GM21737 (cell line): ENCODE results near the gene NOTUM.
A peak's percentile ranks its signal among the peaks of the same experiment; 100 is the strongest.

Source experiments
- ATAC-seq: cut with Tn5 transposase; IDR thresholded peaks from one replicate; pipeline ENCODE4 v1.9.1; 2021; ENCODE audit warnings: mild to moderate bottlenecking, moderate library complexity; ENCODE audit not compliant: unreplicated experiment

The NOTUM gene

DNA sequence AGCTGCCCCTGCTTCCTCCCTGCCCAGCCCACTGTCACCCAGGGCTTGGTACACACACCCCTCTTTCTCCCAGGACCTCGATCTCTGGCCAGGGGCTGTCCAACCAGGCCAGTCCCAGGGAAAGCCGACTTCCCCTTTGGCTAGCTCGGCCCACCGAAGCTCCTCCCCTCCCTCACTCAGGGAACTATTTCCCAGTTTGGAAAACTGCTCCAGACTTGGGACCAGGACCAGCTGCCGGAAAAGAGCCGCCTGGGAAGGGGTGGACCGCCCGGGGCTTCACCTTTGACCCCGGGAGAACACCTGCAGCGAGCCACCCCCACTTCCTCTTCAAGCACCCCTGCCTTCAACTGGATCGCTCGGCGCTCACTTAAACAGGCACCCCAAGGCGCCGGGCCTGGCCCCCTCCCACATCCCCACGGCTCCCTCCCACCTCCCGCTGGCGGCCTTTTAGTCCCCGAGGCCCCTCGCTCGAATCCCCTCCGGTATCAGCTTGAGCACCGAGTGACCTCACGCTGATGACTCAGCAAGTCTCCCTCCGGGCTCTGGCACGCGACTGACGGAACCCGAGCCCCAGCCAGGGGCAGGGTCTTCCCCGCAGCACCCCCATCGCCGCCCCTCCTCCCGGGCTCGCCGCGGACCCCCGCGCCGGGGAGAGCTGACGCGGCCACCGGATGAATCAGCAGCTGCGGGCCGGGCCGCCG is 34.4 kb downstream of the NOTUM start:
- ATAC-seq = no peak

DNA sequence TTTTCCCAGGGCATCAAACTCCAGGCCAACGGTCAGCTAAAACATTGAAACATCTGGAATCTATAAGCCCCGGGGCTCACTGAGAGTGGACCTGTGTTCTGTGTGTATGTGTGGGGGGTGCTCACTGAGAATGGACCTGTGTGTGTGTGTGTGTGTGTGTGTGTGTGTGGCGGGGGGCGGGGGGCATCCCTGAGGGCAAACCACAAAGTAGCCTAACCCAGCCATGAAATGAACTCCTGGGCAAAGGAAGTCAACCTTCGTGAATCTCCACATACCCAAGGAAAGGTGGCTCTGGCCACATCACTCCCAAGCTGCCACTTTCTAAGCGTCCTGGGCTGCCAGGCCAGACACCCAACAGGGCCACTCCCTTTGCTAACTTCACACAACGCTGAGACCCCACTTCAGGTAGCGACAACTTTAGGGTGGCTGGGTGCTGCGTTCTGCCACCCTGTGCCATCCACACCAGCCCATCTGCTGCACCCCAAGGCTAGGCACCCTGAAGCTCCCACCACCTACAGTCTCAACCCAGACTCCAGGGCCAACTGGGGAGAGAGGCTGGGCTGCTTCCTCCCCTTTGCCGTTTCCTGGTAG is 35.0 kb downstream of the NOTUM start:
- no peak for ATAC-seq

DNA sequence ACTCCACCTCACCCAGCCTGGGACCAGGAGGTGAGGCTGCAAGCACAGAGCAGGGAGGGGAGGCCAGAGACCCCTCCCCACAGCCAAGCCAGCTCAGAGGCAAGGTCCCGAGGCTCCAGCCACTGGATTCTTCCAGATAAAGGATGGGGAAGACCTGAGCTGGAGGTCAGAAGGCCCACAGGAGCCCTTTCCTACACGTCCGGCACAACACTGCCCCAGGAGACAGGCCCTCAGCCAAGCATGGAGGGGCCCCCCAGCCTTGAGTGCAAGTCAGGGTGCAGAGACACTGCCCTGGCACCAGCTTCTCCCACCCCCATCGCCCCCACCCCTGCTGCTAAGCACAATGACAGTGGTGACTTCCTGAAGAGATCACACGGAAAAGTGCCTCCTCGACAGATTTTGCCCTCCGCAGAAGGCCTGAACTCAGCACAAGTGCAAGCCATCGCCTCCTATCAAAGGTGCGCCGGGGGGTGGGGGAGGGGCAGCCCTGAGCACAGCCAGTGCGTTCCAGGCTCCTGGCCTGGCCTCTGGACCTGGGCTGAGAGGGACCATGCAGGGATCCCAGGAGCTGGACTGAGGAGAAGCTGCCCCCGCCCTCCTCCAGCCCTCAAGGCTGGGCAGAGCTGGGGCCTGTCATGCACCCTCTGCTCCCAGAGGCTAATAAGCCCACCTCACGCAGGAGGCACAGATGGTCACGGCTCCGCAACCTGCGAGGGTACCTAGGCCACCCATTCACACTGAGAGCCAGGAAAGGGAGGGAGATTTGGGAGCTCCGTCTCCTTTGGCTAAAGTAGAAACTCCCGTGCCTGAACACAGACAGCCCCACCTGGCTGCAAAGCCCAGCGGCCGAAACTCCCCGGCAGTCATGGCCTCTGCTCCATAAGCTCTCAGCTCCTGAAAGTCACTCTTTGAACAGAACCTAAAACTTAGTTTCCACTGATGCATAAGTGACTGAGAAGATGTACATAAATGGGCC is 36.1 kb downstream of the NOTUM start:
- ATAC-seq = no peak

DNA sequence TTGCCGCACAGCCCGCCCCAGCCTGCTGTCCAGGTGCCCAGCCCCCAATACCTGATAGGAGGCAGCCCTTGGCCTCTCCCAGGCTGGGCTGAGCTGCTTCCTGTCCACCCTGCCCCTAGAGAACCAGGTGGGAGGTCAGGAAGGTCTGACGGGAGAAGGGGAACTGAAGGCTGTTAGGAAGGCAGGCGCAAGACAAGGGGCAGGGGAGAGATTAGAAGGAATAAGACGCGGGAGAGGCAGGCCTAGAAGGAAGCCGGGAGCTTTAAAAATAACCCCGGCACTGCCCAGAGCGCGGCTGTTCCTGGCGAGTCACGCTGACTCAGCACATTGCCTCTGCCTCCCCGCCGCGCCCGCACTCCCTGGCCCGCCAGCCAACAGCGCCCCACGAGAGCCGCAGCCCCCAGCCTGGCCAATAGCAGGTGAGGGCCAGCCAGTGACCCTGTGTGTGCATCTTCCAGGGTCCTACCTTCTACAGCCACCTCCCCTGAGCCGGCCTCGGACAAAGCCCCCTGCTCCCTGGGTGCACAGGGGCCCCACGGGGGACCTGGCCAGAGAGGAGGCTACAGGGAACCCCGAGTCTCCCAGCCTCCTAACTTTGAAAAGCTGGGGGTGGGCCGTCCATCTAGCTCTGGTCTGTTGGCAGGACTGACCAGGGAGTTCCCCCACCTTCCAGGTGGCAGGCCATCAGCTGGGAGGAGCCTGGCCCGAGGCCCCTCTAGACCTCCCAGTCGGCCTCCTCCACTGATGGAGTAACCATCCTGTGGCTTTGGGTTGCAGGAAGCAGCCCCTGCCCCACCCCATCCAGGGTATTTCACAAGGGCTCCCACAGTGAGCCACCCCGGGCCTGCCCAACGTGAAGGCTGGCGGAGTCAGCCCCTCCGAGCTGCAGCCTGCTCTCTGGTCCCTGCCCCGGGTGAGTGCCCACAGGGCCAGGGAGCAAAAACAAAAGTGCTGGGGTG is 37.4 kb downstream of the NOTUM start:
- ATAC-seq = no peak

DNA sequence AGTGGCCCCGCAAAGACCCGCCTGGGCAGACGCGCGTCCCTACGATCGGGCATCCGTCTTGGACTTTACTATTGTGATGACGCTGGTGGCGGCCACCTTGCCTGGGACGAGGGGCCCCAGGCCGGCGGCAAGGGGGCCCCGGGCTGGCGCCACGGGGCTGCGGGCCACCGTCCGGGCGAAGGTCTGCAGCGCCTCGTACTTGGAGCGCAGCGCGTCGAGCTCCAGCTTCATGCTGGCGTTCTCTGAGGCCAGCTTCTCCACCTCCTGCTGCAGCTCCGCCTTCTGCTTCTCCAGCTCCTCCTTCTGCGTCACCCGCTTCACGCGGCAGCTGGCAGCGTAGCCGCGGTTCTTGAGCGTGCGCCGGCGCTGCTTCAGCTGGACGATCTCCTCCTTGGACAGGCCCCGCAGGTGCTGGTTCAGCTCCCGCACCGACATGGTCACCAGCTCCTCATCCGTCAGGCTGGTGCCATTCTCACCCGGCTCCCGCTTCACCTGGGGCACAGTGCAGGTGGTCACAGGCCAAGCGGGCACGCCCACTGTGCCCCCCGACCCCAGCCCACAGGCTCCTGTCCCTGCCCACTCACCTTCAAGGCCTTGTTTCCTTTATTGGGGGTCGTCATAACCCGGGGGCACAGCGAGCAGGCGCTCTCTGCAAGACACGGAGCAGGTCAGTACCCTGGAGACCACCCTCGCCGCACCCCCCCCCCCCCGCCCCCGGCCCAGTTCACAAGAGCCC is 38.3 kb downstream of the NOTUM start:
- ATAC-seq = no peak

DNA sequence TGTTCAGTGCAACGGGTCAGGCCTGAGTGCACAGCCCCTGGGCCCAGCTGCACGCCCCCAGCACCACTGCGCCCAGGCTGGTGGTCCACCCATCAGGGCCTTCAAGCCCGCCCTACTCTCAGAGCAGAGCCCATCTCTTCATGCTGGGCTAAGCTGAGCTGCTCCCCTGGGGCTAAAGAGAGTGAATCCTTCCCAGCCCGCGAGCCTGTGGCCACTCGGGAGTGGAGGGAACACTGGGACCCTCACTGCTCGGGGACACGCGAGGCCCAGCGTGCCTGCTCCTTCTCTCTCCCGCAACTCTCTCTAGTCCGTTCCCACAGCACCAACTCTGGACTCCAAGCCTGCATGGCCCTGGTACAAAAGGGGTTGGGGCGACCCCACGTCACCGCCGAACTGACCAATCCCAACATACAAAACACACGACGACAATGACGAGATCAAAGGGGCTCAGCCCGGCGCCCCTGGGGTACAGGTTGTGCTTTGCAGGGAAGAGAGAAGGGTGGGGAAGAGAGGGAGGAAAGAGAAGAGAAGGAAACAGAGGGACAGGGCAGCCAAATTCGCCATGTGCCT is 38.9 kb downstream of the NOTUM start:
- no peak for ATAC-seq

DNA sequence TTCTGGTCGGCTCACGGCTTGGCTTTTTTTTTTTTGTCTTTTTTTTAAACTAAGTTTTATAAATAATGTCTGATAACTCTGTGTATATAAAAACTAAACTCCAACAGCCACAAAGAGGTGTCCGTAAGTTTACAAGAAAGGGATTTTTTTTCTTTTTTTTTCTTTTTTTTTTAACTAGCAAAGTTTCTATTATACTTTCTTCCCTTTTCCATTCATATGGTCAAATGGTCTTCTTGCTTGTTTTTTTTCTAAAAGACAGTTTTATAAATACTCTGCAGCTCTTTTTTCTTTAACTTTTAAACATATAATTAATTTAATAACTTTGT is 39.5 kb downstream of the NOTUM start:
- ATAC-seq = no peak

DNA sequence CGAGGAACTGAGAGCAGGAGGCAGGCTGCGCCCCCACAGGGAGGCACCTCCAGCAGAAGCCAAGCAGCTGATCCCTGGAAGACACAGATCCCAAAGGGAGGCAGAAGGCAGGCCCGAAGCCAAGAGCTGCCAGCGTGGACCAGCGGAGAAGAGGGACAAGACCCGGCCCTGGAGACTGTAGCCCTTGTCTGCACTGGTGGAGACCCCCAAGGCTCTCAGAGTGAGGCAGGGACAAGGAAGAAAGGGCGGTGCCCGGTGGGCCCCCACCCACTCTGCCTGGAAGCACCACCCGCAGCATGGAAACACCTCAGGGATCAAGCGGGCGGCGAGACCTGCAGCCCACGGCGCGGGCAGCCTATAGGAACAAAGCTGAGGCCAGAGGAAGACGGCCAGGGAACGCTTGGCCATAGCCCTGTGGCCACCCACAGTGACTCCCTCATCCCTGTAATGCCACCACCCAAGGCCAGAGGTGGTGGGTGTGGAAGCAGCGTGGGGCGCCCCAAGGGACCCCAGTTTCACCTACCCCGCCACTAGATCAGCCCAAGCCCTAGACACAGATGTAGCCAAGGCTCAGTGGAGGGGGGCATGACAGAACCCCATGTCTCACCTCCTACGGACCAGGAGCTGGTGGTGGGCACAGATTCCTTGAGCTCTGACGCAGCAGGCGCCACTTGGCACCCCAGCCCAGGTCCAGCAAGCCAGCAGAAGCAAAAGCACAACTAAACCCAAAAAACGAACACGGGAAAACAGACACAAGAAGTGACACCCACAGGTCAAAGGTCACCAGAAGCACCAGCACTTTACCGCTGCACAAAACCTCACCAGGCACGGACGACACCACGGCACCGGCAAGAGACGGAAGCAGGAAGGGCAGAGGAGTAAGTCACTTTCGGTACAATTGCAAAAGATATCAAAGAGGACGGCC is 40.1 kb downstream of the NOTUM start:
- no peak for ATAC-seq

DNA sequence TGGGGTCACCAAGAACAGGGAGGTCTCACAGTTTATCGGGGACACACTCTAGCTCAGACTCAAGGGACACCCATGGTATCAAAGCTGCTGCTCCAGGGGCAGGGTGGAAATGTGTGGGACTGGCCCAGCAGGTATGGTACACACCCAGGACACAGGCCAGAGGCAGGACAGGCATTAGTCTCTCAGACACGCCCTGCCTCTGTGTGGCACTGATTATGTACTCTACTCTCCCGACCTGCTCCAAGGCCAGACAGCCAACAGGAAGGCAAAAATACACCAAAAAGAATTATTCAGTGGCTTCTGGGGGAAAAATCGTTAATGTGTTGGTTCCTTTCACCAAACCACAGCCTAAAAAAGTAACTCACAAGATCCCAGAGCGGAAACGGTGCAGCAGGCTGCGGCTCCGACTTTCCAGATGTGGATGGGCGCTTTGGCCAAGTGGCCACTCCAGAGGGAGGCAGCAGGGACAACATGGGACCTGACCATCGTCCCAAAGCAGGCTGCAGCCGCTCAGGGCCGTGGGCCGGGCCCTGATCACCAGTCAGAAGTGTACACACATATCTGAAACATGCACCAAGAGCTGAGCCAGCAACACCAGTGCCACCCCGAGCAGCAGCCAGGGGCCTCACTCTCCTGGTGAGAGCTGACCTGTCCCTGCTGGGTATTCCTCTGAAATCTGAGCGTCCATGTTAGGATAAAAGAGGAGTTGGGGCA is 42.0 kb downstream of the NOTUM start:
- ATAC-seq = no peak

DNA sequence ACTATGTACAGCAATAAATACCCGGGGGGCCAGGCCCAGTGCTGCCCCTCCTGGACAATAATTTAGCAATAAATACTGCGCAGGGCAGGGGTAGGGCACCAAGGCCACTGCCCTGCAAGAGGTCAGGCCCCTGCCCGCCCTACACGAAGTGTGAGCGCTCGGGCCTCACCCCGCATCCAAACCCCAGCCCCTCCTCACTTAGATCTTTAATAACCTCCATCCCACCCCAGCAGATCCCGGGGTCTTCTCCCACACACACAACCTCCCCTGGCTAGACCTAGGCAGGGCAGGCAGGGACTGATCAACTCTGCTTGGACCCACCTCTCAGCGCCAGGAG is 42.7 kb downstream of the NOTUM start:
- peak; percentile 9 for ATAC-seq

DNA sequence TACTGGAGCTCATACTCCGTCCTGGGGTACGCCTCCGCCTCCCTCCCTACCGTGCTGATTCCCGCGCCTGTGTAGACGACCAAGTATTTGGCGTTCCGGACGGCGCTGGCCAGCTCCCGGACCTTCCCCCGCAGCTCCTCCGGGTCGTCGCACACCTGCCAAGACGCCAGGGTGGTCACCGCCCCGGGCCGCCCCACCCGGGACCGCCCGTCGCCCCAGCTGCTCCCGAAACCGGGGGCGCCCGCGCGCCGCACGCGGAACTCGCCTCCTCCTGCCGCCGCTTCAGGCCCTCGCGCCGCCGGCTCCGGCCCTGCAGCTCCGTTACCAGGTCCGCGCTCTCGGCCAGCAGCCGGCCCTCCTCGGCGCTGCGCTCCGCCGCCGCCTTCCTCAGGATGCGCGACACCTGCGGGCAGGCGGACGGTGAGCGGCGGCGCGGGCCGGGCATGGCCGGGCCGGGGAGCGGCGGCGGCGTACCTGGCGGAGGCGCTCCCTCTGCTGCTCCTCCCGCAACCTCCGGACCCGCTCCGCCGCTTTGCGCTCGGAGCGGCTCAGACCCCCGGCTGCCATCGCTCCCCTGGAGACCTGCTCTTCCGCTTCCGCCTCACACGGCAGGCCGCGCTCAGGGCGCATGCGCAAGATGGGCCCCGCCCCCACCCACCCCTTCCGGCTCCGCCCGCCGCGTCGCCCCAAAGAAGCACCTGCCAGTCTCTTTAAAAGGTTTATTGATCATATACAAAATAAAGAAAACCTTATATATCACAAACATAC is 43.2 kb downstream of the NOTUM start, which contains the start of gene SIRT7:
SIRT7 (minus strand) TSS at position 612 of the 768 bp plus-strand sequence; CDS start at position 567, 45 bp downstream.
- peak; percentile 49 for ATAC-seq

DNA sequence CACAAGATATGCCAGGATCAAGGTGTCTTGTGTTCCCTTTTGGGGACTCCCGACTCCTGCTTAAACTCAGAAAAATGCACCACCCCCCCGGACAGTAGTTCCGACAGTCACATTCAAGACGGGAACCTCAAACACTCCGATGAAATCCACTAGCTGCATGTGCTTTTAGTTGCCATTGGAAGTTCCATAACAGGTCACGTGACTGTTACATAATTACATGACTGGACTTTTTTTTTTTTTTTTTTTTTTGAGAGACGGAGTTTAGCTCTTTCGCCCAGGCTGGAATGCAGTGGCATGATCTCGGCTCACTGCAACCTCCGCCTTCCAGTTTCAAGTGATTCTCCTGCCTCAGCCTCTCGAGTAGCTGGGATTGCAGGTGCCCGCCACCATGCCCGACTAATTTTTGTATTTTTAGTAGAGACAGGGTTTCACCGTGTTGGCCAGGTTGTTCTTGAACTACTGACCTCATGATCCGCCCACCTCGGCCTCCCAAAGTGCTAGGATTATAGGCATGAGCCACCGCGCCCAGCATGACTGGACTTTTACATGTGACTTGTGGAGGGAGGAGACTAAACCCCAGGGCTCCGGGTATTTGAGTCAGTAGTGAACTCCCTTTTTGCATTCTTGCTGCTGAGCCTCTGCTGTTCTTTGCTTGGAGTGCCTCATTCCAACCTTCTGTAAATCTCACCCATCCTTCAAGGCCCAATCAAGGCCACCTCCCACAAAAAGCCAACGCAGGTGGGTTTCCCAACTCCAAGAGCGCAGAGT is 44.6 kb downstream of the NOTUM start:
- no peak for ATAC-seq

DNA sequence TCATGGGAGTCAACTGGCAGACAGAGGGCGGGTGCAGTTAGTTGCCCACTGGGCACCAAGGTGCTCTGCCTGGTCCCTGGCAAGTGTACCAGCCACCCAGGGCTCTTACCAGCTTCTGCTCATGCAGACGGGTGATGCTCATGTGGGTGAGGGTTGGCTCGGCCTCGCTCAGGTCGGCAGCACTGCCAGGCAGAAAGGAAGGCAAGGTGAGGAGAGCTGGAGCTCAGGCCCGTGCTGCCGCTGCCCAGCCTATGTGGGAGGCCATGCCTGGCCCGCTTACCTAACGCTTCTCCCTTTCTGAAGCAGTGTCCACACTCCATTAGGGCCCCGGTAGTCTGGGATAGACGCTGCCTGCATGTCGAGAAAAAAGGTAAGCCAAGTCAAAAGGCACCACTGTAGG is 45.7 kb downstream of the NOTUM start:
- ATAC-seq = no peak

DNA sequence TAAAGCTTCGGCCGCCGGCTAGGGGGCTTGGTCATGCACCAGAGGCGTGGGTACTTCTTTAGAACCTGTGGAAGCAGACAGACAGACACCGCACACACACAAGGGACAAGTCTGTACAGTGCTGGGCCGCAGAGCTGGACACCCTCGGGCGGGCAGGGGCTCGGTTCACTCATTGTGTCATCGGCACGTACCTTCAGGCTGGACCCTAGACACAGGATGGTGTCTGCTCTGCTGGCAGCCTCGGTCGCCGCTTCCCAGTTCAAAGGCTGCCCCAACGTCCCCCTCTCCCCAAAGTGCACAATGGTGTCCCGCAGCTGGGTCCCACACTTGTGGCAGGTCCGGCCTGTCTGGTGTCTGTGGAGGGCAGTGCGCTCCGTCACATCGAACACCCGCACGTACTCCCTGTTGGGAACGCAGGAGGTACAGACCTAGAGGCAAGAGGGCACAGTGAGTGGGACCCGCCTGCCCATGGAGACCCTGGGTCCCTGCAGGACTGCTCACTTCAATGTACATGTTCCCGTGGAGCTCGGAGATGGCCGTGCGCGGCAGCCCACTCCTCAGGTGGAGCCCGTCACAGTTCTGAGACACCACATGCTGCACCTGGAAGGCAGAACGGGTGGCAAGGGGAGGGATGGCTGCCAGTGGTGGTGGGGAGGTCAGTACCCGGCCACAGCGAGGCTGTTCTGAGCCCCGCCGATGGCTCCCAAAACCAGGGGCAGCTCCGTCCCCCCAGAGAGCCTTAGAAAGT is 46.7 kb downstream of the NOTUM start:
- no peak for ATAC-seq

DNA sequence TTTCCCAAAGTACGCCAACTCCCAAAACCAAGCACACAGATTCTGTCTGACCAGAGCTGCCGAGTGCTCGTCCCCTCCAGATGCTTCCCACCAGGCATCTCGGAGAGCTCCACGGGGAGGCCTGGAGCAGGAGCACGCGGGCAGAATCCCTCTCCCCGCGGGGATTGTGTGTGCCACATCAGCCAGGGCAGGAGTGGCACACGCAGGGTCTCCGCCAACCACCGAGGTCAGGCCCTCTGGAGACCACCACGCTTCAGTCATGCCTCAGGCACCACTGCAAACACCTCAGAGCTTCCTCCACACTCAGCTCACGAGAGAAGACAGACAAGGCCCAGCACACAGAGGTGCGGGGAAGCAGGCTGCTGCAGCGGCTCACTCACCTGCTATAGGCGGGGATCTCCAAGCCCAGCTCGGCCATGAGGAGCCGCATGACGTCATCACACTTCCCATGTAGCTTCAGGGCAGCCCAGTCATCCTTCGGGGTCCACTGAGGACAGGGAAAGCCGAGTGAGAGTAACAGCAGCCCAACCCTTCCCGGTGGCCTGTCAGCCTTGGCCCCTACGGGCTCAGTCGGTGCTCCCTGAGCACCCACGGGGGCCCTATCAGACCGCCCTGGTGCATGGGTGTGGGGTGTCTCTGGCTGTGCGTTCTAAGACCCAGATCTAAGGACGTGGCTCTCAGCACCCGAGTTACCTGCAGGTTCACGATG is 47.4 kb downstream of the NOTUM start:
- no peak for ATAC-seq
